Cerebellar nuclear complex (tissue), 1 donor: Measurements from ENCODE around the gene IGFBP2.

Experiments used
- DNase-seq, 2 experiments: peaks; one replicate each; lab custom pipeline; 2025; lab: John Stamatoyannopoulos, UW

The IGFBP2 gene

DNA sequence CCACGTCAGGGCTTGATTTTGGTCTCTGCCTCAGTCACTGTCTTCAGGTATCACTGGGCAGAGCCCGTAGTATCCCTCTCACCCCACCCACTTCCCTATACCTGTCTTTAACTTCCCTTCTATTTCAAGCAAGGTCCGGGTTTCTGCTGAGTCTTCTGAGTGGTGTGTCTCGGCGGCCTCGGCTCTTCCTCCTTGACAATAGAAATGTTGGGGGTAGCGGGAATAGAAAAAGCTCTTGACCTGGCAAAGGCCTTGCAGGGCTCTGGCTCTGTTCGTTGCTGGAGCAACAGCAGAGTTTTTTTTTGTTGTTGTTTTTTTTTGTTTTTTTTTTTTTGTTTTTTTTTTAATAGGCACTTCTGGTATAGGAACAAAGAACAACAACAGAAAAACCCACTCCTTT, 78.1 kb downstream of the IGFBP2 start:
- DNase-seq, result no peak

- DNase-seq, result no peak
Measured at GRCh38 chr2:216713691-216714336, 80.6 kb downstream of the IGFBP2 start.
